LNCaP clone FGC (cell line): Measurements from ENCODE around the gene IL17A.
"Not testable (repeated sequence)": the region's sequence is repeated elsewhere in the genome, so short reads cannot be mapped to it uniquely, and the experiment has no call there.

Source experiments
- DNase-seq: peaks from one replicate; pipeline ENCODE4 v3.0.0-alpha.2; 2011; ENCODE audit warnings: low read depth
- H3K4me3 ChIP-seq: 2 replicates; pipeline ENCODE4 v1.5.1; 2011; ENCODE audit warnings: mild to moderate bottlenecking, low read depth, low read length, control low read depth
- TF ChIP-seq, protein P1 (sequence below): IDR thresholded peaks from 2 replicates; pipeline ENCODE4 v1.5.1; 2012; ENCODE audit warnings: mild to moderate bottlenecking; ENCODE audit not compliant: control insufficient read depth, insufficient read depth; ENCODE audit errors: extremely low read depth

Gene IL17A

GRCh38 chr6:52164319-52165094 lies 21.7 kb upstream of the IL17A start:
- TF ChIP-seq, protein P1, sequence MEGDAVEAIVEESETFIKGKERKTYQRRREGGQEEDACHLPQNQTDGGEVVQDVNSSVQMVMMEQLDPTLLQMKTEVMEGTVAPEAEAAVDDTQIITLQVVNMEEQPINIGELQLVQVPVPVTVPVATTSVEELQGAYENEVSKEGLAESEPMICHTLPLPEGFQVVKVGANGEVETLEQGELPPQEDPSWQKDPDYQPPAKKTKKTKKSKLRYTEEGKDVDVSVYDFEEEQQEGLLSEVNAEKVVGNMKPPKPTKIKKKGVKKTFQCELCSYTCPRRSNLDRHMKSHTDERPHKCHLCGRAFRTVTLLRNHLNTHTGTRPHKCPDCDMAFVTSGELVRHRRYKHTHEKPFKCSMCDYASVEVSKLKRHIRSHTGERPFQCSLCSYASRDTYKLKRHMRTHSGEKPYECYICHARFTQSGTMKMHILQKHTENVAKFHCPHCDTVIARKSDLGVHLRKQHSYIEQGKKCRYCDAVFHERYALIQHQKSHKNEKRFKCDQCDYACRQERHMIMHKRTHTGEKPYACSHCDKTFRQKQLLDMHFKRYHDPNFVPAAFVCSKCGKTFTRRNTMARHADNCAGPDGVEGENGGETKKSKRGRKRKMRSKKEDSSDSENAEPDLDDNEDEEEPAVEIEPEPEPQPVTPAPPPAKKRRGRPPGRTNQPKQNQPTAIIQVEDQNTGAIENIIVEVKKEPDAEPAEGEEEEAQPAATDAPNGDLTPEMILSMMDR = no peak
- DNase-seq = no peak
- H3K4me3 ChIP-seq = no peak overlapping the region

DNA sequence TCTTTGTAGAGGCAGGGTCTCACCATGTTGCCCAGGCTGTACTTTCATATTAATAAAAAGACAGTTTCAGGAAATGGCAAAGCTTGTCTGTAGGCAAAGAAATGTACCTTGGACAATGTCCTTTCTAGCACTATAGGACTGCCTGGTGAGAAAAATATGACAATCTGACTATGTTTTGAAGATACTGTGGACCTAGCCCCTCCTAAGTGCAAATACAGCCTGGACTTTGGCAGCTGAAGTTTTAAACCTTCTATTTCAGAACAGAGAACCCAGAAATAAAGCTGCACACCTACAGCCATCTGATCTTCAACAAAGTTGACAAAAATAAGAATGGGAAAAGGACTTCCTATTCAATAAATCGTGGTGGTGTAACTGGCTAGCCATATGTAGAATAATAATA lies 18.9 kb upstream of the IL17A start:
- TF ChIP-seq, protein P1 = no peak
- no peak for DNase-seq
- H3K4me3 ChIP-seq = no peak overlapping the region

DNA sequence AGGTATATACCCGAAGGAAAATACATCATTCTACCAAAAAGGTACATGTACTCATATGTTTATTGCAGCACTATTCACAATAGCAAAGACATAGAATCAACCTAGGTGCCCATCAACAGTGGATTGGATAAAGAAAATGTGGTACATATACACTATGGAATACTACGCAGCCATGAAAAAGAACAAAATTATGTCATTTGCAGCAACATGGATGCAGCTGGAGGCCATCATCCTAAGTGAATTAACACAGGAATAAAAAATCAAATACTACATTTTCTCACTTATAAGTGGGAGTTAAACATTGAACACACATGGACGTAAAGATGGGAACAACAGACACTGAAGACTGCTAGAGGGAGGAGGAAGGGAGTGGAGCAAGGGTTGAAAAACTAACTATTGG lies 17.8 kb upstream of the IL17A start:
- DNase-seq, H3K4me3 ChIP-seq: not testable (repeated sequence)

GRCh38 chr6:52174118-52174517 lies 12.1 kb upstream of the IL17A start:
- DNase-seq = no peak
- H3K4me3 ChIP-seq = no peak overlapping the region
- TF ChIP-seq, protein P1 = no peak

GRCh38 chr6:52176550-52176949 lies 9.6 kb upstream of the IL17A start:
- DNase-seq = no peak

GRCh38 chr6:52177961-52178360 lies 8.2 kb upstream of the IL17A start:
- no peak overlapping the region for H3K4me3 ChIP-seq
- TF ChIP-seq, protein P1 = no peak
- DNase-seq = no peak

More at GRCh38 chr6:52176550-52176949, 9.6 kb upstream of the IL17A start:
- no peak overlapping the region for H3K4me3 ChIP-seq
- TF ChIP-seq, protein P1 = no peak

GRCh38 chr6:52180787-52181558 lies 5.2 kb upstream of the IL17A start:
- no peak for DNase-seq
- H3K4me3 ChIP-seq = no peak overlapping the region
- TF ChIP-seq, protein P1 = no peak
